HG03064 (cell line): Measurements from ENCODE around the gene HVCN1.
A peak's percentile ranks its signal among the peaks of the same experiment; 100 is the strongest.
"Not testable (repeated sequence)": the region's sequence is repeated elsewhere in the genome, so short reads cannot be mapped to it uniquely, and the experiment has no call there.

Experiments used
- ATAC-seq: cut with Tn5 transposase; IDR thresholded peaks from one replicate; pipeline ENCODE4 v1.9.1; 2021; ENCODE audit warnings: low read depth; ENCODE audit not compliant: unreplicated experiment

Gene HVCN1

DNA sequence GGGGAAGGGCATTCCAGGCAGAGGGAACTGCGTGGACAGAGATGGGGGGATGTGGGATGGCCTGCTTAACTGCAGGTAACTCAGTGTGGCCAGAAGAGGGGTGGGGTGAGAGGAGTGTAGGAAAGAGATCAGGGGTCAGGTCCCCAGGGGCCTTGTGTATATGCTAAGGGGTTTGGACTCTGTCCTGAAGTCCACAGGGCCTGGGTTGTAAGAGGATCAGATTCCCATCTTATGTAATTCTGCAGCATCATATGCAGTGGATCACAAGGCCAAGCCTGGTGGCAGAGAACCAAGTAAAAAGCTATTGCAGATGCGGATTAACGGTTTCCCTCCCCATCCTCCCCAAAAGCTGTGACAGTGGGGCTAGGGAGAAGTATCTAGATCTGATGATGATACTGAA, 66.3 kb downstream of the HVCN1 start:
- ATAC-seq = no peak

DNA sequence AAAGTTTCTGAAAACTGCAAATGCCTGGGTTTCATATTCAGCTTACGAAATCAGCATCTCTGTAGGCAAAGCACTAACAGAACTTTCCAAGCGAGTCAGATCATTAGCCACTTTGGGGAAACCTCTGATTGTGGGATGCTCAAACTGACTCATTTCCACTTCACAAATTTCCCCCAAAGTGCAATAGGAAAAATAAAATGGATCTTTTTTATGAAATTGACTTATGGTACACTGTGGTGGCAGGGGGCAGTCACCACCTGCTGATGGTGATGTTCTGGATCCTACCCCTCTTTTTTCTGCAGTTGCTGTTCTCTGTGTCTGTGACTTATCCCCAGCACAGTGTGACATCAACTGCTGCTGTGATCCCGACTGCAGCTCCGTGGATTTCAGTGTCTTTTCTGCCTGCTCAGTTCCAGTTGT, 69.4 kb downstream of the HVCN1 start:
- ATAC-seq = peak; percentile 54

DNA sequence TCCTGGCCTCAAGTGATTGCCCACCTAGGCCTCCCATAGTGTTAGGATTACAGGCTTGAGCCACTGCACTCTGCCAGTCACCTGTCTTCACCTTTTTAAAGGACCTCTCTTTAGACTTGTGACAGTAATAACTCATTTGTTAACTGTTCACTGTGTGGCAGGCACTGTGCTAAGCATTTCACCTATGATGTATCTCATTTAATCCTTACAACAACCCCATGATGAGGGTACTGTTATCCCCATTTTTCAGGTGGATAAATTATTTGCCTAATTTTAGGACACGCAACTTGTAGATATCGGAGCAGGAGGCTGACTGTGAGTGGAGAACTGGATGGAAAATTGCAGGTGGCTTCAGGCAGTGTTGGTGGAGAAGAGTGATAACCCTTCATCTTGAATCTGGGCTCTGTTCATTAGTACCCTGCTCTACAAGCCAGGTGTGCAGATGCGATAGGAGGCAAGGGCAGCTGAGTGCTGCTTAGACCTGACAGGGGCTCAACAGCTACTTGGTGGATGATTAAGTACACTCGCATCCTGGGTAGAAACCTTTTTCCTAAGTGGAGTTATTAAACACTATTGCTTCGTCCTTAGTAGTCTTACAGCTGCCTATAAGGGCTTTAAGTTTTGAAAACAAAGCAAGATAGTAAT, 72.3 kb downstream of the HVCN1 start:
- ATAC-seq = no peak

DNA sequence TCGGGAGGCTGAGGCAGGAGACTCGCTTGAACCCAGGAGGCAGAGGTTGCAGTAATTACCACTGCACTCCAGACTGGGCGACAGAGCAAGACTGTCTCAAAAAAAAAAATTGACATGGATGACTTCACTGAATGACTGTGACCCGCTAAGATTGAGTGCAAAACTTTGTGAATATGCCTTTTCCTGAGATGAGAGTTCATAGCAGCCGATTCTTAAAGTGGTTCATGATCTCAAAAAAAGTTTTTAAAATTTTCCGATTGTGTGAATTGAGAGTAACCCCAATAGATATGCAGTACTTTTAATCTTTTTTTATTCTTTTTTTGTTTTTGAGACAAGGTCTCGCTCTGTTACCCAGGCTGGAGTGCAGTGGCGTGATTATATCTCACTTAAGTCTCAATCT, 73.7 kb downstream of the HVCN1 start:
- ATAC-seq = no peak

DNA sequence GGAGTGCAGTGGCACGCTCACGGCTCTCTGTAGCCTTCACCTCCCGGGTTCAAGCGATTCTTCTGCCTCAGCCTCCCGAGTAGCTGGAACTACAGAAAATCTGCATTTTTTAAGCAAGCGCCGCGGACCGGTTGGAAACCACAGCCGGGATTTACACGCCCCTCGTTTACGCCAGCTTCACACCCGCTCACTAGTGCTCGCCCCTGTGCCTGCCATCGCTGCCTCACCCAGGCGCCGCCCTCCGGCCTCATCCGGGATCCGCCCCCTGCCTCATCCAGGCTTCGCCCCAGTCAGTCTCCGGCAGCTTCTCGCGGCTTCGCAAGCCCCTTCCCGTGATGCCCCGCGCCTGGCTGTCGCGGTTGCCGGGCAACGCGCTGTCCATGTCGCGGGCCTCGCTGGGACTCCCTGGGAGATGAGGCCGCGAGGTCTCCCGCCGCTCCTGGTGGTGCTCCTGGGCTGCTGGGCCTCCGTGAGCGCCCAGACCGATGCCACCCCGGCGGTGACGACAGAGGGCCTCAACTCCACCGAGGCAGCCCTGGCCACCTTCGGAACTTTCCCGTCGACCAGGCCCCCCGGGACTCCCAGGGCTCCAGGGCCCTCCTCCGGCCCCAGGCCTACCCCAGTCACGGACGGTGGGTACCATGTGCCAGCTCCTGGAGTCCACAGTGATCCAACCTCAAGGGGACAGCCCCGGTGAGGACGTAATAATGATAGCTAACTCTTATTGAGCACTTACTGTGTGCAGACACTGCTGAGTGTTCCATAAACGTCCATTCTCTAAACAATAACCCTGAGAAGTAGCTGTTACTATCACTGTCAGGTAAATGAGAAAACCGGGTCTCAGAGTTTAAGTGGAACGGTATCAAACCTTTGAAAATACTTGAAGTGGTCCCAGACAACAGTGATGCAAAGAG, 74.9 kb downstream of the HVCN1 start, which contains the start of gene TCTN1:
TCTN1 (plus strand) TSS at position 359 of the 914 bp plus-strand sequence; CDS start at position 413, 54 bp downstream.
- ATAC-seq = peak; percentile 90

DNA sequence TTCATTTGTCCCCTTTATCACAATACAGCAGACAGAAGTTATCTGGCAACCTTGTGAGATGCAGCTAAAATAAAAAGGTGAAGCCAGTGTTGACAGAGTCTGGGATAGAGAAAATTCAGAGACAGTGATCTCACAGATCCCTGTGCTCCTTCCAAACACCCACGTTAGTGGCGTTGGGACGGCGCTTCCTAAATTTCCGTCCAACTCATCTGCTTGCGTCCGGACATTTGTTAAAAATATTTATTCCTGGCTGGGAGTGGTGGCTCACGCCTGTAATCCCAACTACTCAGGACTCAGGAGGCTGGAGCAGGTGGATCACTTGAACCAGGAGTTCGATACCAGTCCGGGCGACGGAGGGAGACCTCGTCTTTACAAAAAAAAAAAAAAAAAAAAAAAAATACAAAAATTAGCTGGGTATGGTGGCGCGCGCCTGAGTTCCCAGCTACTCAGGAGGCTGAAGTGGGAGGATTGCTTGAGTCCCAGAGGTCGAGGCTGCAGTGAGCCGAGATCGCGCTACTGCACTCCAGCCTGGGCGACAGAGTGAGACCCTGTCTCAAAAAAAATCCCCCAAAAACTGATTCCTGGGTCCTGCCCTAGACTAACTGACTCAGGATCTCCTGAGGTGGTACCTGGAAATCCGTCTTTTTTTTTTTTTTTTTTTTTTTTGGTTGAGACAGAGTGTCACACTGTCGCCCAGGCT, 75.7 kb downstream of the HVCN1 start:
- ATAC-seq = no peak

DNA sequence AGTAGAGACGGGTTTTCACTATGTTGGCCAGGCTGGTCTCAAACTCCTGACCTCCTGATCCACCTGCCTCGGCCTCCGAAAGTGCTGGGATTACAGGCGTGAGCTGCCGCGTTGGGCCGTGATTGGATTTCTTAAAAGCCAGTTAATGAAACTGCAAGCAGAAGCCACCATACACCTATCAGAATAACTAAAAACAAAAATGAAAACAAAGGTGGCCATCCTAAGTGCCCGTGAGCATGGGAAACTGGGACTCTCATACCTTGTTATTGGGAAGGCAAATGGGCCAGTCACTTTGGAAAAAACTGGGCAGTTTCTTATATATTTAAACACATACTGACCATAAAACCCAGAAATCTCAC, 82.7 kb downstream of the HVCN1 start:
- no peak for ATAC-seq

DNA sequence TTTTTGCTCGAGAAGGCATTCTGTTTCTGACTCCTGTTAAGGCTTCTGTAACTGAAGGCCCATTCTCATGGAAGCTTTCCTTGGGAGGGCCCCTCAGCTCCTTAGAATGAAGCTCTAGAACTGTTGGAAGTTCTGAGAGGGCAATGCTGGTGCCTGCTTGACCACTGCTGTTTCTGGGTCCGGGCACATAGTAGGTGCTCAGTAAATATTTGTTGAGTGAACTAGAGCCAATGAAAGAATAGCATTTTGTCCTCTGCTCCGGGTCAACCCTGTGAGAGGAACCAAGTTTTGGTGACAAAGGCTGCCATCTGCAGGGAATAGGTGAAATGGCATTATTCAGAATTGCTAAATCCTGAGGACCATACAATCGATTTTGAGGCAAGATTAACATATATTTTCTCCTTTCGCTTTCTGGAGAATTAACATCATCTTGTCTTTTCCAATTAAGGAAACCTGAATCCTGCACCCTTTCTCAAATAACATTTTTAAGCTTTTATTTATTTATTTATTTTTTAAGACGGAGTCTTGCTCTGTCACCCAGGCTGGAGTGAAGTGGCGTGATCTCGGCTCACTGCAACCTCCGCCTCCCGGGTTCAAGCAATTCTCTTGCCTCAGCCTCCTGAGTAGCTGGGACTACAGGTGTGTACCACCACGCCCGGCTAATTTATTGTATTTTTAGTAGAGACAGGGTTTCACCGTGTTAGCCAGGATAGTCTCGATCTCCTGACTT, 86.7 kb downstream of the HVCN1 start:
- not testable (repeated sequence) for ATAC-seq

DNA sequence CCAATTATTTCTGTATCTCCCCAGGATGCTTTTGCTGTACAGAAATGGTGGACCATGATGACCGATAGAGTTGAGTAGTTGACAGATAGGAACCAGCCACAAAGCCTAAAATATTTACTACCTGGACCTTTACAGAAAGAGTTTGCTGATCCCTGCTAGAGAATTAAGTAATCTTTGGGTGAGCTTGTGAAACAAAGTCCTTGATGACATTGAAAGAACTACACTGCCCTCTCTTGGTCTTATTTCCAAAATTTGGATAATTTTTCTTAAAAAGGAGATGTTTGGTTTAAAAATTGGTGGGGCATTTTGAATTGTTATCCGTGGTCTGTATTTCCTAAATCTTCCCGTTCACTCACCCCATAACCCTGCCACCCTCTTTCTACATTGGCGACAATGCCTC, 88.7 kb downstream of the HVCN1 start:
- no peak for ATAC-seq

DNA sequence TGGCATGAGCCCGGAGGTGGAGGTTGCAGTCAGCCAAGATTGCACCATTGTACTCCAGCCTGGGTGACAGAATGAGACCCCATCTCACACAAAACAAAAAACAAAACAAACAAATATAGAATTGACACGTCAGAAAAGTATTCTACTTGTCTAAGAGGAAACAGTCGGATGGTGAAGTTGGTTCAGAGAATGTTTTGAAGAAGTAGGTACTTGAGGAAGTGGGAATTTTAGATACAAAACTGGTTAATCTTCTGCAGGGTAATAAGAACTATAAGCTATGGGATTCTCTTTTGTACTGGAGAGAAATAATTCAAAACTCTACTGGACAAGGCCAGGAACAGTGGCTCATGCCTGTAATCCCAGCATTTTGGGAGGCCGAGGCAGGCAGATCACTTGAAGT, 89.6 kb downstream of the HVCN1 start:
- no peak for ATAC-seq
